Osteocyte (in vitro differentiated cells): Measurements from ENCODE around the gene SLC6A18. TPM values are rescaled to one million over a fixed set of nuclear protein-coding genes. Genes with fewer than 3 reads are reported as not detected.

Experiments
- DNase-seq: peaks from one replicate; pipeline ENCODE4 v3.0.0; 2021; ENCODE audit warnings: mixed read lengths; ENCODE audit not compliant: unreplicated experiment; ENCODE audit errors: extremely low spot score
- H3K27ac Mint-ChIP-seq: one replicate; pipeline ENCODE4 v1.8.0; 2021; ENCODE audit warnings: mild to moderate bottlenecking, mixed read lengths; ENCODE audit not compliant: unreplicated experiment
- H3K27me3 Mint-ChIP-seq: one replicate; pipeline ENCODE4 v1.8.0; 2021; ENCODE audit warnings: mixed read lengths; ENCODE audit not compliant: unreplicated experiment
- H3K36me3 Mint-ChIP-seq: one replicate; pipeline ENCODE4 v1.8.0; 2021; ENCODE audit warnings: mixed read lengths; ENCODE audit not compliant: unreplicated experiment
- H3K4me1 Mint-ChIP-seq: one replicate; pipeline ENCODE4 v1.8.0; 2021; ENCODE audit warnings: mixed read lengths; ENCODE audit not compliant: unreplicated experiment
- H3K4me3 Mint-ChIP-seq: one replicate; pipeline ENCODE4 v1.8.0; 2021; ENCODE audit warnings: mild to moderate bottlenecking, moderate library complexity, mixed read lengths; ENCODE audit not compliant: unreplicated experiment
- H3K9me3 Mint-ChIP-seq: one replicate; pipeline ENCODE4 v1.8.0; 2021; ENCODE audit warnings: mixed read lengths; ENCODE audit not compliant: unreplicated experiment
- total RNA-seq: library from RNA; stranded (reverse); gene quantifications from 2 replicates; pipeline ENCODE4 v1.2.1, GENCODE V29; 2021
- TF ChIP-seq, protein P1 (sequence below): fragments of 200-600 bp; sonication (generic); IDR thresholded peaks from 2 replicates; pipeline ENCODE4 v1.5.0; 2021; ENCODE audit warnings: antibody characterized with exemption, mild to moderate bottlenecking, moderate library complexity

The SLC6A18 gene
- total RNA-seq, 1 donor from 2014 or later = not detected

DNA sequence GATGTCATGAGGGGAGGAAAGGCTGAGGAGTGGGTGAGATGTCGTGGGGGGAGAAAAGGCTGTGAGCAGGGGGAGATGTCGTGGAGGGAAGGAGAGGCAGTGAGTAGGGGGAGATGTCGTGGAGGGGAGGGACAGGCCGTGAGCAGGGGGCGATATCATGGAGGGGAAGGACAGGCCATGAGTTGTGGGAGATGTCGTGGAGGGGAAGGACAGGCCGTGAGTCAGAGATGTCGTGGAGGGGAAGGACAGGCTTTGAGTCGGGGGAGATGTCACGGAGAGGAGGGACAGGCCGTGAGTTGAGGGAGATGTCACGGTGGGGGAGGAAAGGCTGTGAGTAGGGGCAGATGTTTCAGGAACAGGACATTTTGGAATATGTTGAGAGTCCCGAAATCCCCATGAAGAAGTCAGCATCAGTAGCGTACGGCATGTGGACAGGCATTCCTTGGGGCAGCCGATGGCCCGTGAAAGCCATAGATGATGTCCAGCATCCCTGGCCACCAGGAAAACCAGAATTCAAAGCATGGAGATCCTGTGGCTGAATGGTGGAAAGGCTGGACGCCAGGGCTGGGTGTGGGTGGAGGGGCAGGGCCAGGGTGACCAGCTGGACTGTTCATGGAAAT lies 32.1 kb upstream of the SLC6A18 start:
- H3K27ac Mint-ChIP-seq = no peak overlapping the region
- no peaks in the 10 kb centered on the region for H3K9me3 Mint-ChIP-seq
- H3K4me3 Mint-ChIP-seq = no peak overlapping the region
- DNase-seq = no peak
- TF ChIP-seq, protein P1, sequence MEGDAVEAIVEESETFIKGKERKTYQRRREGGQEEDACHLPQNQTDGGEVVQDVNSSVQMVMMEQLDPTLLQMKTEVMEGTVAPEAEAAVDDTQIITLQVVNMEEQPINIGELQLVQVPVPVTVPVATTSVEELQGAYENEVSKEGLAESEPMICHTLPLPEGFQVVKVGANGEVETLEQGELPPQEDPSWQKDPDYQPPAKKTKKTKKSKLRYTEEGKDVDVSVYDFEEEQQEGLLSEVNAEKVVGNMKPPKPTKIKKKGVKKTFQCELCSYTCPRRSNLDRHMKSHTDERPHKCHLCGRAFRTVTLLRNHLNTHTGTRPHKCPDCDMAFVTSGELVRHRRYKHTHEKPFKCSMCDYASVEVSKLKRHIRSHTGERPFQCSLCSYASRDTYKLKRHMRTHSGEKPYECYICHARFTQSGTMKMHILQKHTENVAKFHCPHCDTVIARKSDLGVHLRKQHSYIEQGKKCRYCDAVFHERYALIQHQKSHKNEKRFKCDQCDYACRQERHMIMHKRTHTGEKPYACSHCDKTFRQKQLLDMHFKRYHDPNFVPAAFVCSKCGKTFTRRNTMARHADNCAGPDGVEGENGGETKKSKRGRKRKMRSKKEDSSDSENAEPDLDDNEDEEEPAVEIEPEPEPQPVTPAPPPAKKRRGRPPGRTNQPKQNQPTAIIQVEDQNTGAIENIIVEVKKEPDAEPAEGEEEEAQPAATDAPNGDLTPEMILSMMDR = no peak
- H3K4me1 Mint-ChIP-seq = no peaks in the 10 kb centered on the region
- H3K36me3 Mint-ChIP-seq = no peaks in the 10 kb centered on the region
- H3K27me3 Mint-ChIP-seq = peaks cover 6% of the 10 kb centered on the region

DNA sequence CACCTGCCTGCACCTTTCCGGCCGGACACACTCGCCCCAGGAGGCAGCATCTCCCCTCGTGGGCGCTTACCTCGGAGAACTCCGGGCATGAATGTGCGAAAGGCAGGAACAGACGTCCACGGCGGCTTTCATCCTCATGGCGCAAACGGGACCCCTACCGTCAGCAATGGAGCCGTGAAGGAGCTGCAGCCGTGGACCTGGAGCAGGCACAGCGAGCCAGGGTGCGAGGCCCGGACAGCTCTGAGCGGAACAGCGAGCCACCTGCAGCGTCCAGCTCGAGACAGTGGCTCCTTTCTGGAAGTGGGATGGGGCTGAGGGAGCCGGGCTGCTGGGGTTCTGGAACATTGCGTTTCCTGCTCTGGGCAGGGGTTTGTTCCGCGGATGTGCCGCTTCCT lies 31.6 kb upstream of the SLC6A18 start:
- Mint-ChIP-seq H3K9me3 (no peaks in the 10 kb centered on the region), H3K36me3 (no peaks in the 10 kb centered on the region), H3K27me3 (peaks cover 2% of the 10 kb centered on the region), H3K4me1 (no peaks in the 10 kb centered on the region), H3K27ac (no peak overlapping the region), H3K4me3 (no peak overlapping the region)
- no peak for DNase-seq
- TF ChIP-seq, protein P1 = no peak

DNA sequence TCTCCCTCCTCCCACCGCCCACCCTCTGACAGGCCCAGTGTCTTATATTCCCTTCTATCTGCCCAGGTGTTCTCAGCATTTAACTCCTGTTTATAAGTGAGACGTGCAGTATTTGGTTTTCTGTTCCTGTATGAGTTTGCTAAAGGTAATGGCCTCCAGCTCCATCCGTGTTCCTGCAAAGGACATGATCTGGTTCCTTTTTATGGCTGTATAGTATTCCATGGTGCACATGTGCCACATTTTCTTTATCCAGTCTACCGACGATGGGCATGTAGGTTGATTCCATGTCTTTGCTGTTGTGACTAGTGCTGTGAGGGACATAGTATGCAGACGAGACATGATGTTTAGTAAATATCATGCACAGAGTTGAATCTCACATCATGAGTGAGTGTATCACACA lies 30.8 kb upstream of the SLC6A18 start:
- H3K4me3 Mint-ChIP-seq = no peak overlapping the region
- no peak for DNase-seq
- H3K27ac Mint-ChIP-seq = no peak overlapping the region
- H3K36me3 Mint-ChIP-seq = no peaks in the 10 kb centered on the region
- no peaks in the 10 kb centered on the region for H3K4me1 Mint-ChIP-seq
- peaks cover 2% of the 10 kb centered on the region for H3K27me3 Mint-ChIP-seq
- TF ChIP-seq, protein P1 = no peak
- no peaks in the 10 kb centered on the region for H3K9me3 Mint-ChIP-seq

DNA sequence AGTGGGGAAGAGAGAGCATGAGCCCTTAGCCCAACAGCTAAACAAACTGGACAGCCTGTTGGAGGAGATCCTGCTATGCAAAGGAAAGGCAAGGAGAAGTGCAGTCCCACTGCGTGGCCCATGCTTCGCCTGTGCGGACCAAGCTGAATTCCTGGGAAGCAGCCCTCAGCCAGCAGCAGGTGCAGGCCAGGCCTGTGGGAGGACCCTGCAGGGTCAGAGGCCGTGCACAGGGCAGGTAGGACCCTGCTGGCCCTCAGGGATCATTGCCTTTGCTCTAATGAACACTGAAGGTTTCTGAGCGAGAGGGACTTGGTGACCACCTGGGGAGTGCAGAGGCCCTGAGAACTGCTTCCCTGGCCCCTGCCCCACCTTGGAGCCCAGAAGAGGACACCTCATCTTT lies 29.7 kb upstream of the SLC6A18 start:
- DNase-seq = no peak
- H3K4me3 Mint-ChIP-seq = no peak overlapping the region
- no peak overlapping the region for H3K27ac Mint-ChIP-seq
- peaks cover 2% of the 10 kb centered on the region for H3K27me3 Mint-ChIP-seq
- no peaks in the 10 kb centered on the region for H3K36me3 Mint-ChIP-seq
- no peaks in the 10 kb centered on the region for H3K9me3 Mint-ChIP-seq
- TF ChIP-seq, protein P1 = no peak
- H3K4me1 Mint-ChIP-seq = no peaks in the 10 kb centered on the region

DNA sequence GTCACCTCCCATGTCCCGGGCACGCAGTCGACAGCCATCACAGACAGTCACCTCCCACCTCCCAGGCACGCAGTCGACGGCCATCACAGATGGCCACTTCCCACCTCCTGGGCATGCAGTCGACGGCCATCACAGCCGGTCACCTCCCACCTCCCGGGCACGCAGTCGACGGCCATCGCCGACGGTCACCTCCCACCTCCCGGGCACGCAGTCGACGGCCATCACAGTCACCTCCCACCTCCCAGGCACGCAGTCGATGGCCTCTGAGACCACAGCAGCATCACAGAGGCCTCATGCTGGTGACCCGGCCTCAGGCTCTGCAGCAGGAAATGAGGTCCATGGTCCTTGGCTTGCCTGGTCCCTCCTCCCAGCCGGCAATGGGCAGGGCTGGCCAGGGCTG lies 29.3 kb upstream of the SLC6A18 start:
- DNase-seq = no peak
- TF ChIP-seq, protein P1 = no peak
- H3K9me3 Mint-ChIP-seq = no peaks in the 10 kb centered on the region
- no peaks in the 10 kb centered on the region for H3K36me3 Mint-ChIP-seq
- H3K4me1 Mint-ChIP-seq = no peaks in the 10 kb centered on the region
- H3K27me3 Mint-ChIP-seq = peaks cover 2% of the 10 kb centered on the region
- no peak overlapping the region for H3K4me3 Mint-ChIP-seq
- no peak overlapping the region for H3K27ac Mint-ChIP-seq
